Measurements from ENCODE around the gene WIPI1. TPM values are rescaled to one million over a fixed set of nuclear protein-coding genes. Genes with fewer than 3 reads are reported as not detected.

The WIPI1 gene
- total RNA-seq, 1 donor from 2014 or later, result 38.1 TPM

- no peaks in the 10 kb centered on the region for H3K9me3 ChIP-seq
- H3K4me3 ChIP-seq, result no peak overlapping the region
- H3K27ac ChIP-seq, result no peak overlapping the region
- intact Hi-C loops (cut with DNase I), result loop anchor here (10.0 kb wide), 1 partner anchor 171 kb away; no protein-coding TSS in a partner anchor
- no peak for DNase-seq
- no peaks in the 10 kb centered on the region for H3K27me3 ChIP-seq
- peaks cover 28% of the 10 kb centered on the region for H3K4me1 ChIP-seq
- no peak for TF ChIP-seq CTCF (IDR thresholded peaks at IDR 0.05)
- peaks cover 54% of the 10 kb centered on the region for H3K36me3 ChIP-seq
- ATAC-seq, result no peak
Observed at GRCh38 chr17:68435361-68435760, 21.9 kb downstream of the WIPI1 start.

GRCh38 chr17:68433911-68434508 lies 23.3 kb downstream of the WIPI1 start:
- Histone ChIP-seq H3K27me3 (no peaks in the 10 kb centered on the region), H3K27ac (no peak overlapping the region), H3K4me3 (no peak overlapping the region), H3K36me3 (peaks cover 68% of the 10 kb centered on the region), H3K9me3 (no peaks in the 10 kb centered on the region), H3K4me1 (peaks cover 28% of the 10 kb centered on the region)
- intact Hi-C loops (cut with DNase I), result loop anchor here (10.0 kb wide), 1 partner anchor 169 kb away; no protein-coding TSS in a partner anchor
- DNase-seq (no peak), ATAC-seq (no peak)
- no peak for TF ChIP-seq CTCF (IDR thresholded peaks at IDR 0.05)

DNA sequence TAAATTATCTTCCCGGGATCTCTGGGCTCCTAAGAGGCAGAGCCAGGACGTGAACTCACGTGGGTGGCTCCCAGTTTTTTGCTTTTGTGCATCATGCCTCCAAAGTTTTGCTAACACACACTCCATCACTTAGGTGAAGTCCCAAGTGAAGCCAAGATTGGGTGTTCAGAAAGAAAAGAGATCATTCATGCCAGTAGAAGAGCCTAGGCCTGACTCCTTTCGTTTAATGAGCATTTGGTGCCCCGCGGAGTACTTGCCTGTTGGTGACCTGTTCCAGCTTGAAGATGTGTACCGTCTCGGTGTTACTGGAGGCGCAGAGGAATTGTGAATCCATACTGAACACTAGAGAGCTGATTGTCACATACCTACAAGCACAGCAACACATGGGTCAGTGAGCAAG lies 24.1 kb downstream of the WIPI1 start:
- no peak overlapping the region for H3K27ac ChIP-seq
- ATAC-seq (no peak), DNase-seq (no peak)
- H3K4me1 ChIP-seq, result peaks cover 24% of the 10 kb centered on the region
- no peaks in the 10 kb centered on the region for H3K9me3 ChIP-seq
- no peaks in the 10 kb centered on the region for H3K27me3 ChIP-seq
- intact Hi-C loops (cut with DNase I), result loop anchor here (10.0 kb wide), 1 partner anchor 168 kb away; no protein-coding TSS in a partner anchor
- peaks cover 76% of the 10 kb centered on the region for H3K36me3 ChIP-seq
- TF ChIP-seq CTCF (IDR thresholded peaks at IDR 0.05), result no peak
- no peak overlapping the region for H3K4me3 ChIP-seq

GRCh38 chr17:68432086-68432864 lies 25.0 kb downstream of the WIPI1 start:
- Histone ChIP-seq H3K4me1 (peaks cover 15% of the 10 kb centered on the region), H3K9me3 (no peaks in the 10 kb centered on the region), H3K4me3 (no peak overlapping the region), H3K36me3 (peaks cover 85% of the 10 kb centered on the region), H3K27ac (no peak overlapping the region), H3K27me3 (no peaks in the 10 kb centered on the region)
- intact Hi-C loops (cut with DNase I), result loop anchor here (10.0 kb wide), 1 partner anchor 167 kb away; no protein-coding TSS in a partner anchor
- no peak for ATAC-seq
- DNase-seq, result no peak
- no peak for TF ChIP-seq CTCF (IDR thresholded peaks at IDR 0.05)

DNA sequence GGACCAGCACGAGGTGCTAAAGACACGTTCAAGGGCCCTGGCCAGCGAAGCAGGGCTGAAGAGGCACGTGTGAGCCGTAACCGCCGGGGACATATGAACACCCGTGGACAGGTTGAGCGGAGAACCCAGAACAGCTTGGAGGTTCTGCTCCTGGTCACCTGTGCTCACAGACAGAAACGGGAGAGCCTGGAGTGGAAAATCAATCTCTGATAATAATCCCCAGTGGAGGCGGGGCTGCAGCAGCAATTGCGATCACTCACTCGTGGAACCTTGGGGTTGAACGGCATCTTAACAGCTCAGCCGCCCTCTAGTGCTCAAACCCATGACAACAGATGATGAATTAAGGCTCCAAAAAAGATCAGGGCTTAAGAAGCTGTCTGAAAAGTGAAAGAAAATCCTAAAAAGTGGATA lies 25.6 kb downstream of the WIPI1 start:
- intact Hi-C loops (cut with DNase I), result loop anchor here (10.0 kb wide), 1 partner anchor 167 kb away; no protein-coding TSS in a partner anchor
- DNase-seq, result no peak

More for the DNA sequence above, 25.6 kb downstream of the WIPI1 start:
- Histone ChIP-seq H3K27me3 (no peaks in the 10 kb centered on the region), H3K9me3 (no peaks in the 10 kb centered on the region), H3K27ac (no peak overlapping the region), H3K4me1 (peaks cover 9% of the 10 kb centered on the region), H3K36me3 (peaks cover 91% of the 10 kb centered on the region), H3K4me3 (no peak overlapping the region)
- TF ChIP-seq CTCF (IDR thresholded peaks at IDR 0.05), result no peak
- no peak for ATAC-seq

All from upper lobe of right lung (tissue), 1 donor.